Activated T-cell treated with anti-CD3 and anti-CD28 coated beads, Interleukin-2, amount 50 U/mL, for 24 hours (primary cell): ENCODE measurements around the gene ARHGEF7.
A peak's percentile ranks its signal among the peaks of the same experiment; 100 is the strongest.
"Not testable (repeated sequence)": the region's sequence is repeated elsewhere in the genome, so short reads cannot be mapped to it uniquely, and the experiment has no call there.

Source experiments
- DNase-seq: peaks from one replicate; pipeline ENCODE4 v3.0.0-alpha.2; 2020
- H3K27ac Mint-ChIP-seq: 2 replicates; pipeline ENCODE4 v1.8.0; 2020; ENCODE audit warnings: mild to moderate bottlenecking, mixed read lengths
- H3K27me3 Mint-ChIP-seq: 2 replicates; pipeline ENCODE4 v1.8.0; 2020; ENCODE audit warnings: mixed read lengths
- H3K36me3 Mint-ChIP-seq: 2 replicates; pipeline ENCODE4 v1.8.0; 2020; ENCODE audit warnings: low read depth, mixed read lengths
- H3K4me1 Mint-ChIP-seq: 2 replicates; pipeline ENCODE4 v1.8.0; 2020; ENCODE audit warnings: low read depth, mixed read lengths
- H3K4me3 Mint-ChIP-seq: 2 replicates; pipeline ENCODE4 v1.8.0; 2020; ENCODE audit warnings: mild to moderate bottlenecking, moderate library complexity, mixed read lengths
- H3K9me3 Mint-ChIP-seq: 2 replicates; pipeline ENCODE4 v1.8.0; 2020; ENCODE audit warnings: mixed read lengths

The ARHGEF7 gene

DNA sequence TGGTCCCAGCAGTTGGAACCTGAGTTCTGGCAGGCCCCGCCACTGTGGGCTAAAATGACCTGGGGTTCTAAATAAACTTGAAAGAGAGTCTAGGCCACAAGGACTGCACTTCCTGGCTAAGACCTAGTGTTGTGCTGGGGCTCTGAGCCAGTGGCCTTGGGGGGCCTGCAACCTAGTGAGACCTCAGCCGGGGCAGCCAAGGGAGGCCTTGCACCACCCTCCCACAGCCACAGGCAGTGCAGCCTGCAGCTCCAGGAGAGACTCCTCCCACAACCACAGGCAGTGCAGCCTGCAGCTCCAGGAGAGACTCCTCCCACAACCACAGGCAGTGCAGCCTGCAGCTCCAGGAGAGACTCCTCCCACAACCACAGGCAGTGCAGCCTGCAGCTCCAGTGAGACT, 142.8 kb downstream of the ARHGEF7 start:
- not testable (repeated sequence) for H3K27me3 Mint-ChIP-seq, H3K9me3 Mint-ChIP-seq, H3K27ac Mint-ChIP-seq, DNase-seq, H3K4me1 Mint-ChIP-seq, H3K4me3 Mint-ChIP-seq
- peaks cover 81% of the 10 kb centered on the region for H3K36me3 Mint-ChIP-seq

DNA sequence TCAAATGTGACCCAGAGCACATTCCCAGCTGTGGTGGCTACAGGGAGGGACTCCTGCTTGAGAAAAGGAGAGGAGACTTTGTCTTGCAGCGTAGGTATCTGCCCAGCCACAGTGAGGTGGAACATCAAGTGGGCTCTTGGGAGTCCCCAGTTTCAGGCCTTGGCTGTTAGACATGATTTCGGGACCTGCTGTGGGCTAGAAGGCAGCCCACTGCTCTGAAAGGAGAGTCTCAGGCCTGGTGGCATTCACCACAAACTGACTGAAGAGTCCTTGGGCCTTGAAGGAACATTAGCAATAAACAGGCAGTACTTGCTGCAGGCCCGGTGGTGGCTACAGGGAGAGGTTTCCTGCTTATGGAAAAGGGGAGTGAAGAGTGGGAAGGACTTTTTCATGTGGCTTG, 143.5 kb downstream of the ARHGEF7 start:
- H3K9me3 Mint-ChIP-seq, result no peaks in the 10 kb centered on the region
- no peaks in the 10 kb centered on the region for H3K27me3 Mint-ChIP-seq
- peaks cover 7% of the 10 kb centered on the region for H3K4me1 Mint-ChIP-seq
- no peak for DNase-seq
- H3K4me3 Mint-ChIP-seq, result no peak overlapping the region
- H3K36me3 Mint-ChIP-seq, result peaks cover 80% of the 10 kb centered on the region
- H3K27ac Mint-ChIP-seq, result no peak overlapping the region

DNA sequence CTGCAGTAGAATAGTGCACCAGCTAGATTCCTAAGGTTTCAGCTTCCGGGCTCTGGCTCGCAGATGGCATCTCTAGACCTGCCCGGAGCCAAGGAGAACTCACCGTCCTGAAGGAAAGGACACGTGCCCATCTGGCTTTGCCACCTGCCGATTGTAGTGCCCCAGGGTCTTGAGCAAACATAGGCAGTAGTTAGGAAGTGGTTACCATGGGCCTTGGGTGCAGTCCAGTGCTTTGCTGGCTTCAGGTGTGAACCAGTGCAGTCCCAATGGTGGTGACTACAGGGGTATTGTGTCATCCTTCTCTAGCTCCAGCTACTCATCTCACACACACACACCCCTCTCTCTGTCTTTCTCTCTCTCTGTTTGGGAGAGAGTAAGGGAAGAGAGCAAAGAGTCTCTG, 143.9 kb downstream of the ARHGEF7 start:
- Mint-ChIP-seq H3K9me3 (no peaks in the 10 kb centered on the region), H3K4me1 (peaks cover 7% of the 10 kb centered on the region), H3K36me3 (peaks cover 79% of the 10 kb centered on the region), H3K4me3 (no peak overlapping the region), H3K27me3 (no peaks in the 10 kb centered on the region), H3K27ac (no peak overlapping the region)
- no peak for DNase-seq

DNA sequence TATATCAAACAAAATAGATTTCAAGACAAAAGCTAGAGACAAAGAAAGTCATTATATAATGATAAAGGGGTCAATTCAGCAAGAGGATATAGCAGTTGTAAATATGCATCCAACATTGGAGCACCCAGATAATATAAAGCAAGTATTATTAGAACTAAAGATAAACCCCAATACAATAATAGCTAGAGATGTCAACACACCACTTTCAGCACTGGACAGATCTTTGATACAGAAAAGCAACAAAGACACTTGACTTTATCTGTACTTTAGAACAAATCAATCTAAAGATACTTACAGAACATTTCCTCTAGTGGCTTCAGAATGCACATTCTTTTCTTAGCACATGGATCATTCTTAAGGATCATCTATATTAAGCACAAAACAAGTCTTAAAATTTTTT, 146.2 kb downstream of the ARHGEF7 start:
- no peak for DNase-seq
- H3K27me3 Mint-ChIP-seq, result no peaks in the 10 kb centered on the region
- H3K4me3 Mint-ChIP-seq, result no peak overlapping the region
- H3K9me3 Mint-ChIP-seq, result no peaks in the 10 kb centered on the region
- H3K36me3 Mint-ChIP-seq, result peaks cover 82% of the 10 kb centered on the region
- H3K4me1 Mint-ChIP-seq, result peaks cover 7% of the 10 kb centered on the region
- no peak overlapping the region for H3K27ac Mint-ChIP-seq

DNA sequence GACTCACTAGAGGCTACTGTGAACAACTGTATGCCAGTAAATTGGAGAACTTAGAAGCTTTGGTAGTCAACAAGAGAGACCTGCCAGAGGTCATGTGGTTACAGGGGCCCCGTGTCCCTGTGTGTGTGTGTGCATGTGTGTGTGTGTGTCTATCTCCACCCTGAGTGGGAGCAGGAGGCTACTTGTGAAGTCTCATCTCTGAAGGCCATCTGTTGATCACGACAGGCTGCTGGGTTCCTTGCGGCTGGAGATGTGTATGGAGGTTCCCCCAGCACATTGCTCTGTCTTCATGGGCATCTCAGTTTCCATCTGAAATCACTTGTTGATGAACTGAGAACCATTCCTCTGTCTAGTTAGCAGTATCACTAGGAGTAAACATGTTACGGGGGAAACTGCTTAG, 147.2 kb downstream of the ARHGEF7 start:
- H3K36me3 Mint-ChIP-seq, result peaks cover 82% of the 10 kb centered on the region
- no peak overlapping the region for H3K4me3 Mint-ChIP-seq
- no peak for DNase-seq
- H3K9me3 Mint-ChIP-seq, result no peaks in the 10 kb centered on the region
- no peaks in the 10 kb centered on the region for H3K27me3 Mint-ChIP-seq
- peak overlapping the region; percentile 41 for H3K27ac Mint-ChIP-seq
- H3K4me1 Mint-ChIP-seq, result peaks cover 7% of the 10 kb centered on the region

DNA sequence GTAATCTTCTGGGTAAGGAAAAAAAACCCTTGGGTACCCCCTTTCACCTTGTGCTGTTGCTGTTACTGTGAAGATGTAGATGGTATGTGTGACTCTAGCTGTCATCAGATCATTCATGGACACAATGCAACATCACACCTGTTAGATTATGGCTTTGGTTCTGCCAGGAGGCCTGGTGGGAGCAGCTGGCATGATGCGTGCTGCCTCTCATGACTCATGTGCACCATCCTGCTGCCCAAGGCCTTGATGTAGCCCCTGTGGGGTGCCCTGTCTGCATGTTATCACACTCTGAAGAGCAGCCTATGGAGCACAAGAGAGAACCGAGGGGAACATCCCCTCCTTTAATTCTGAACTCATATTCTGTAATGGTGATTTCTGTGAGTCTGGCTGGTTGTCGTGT, 147.6 kb downstream of the ARHGEF7 start:
- peak overlapping the region; percentile 27 for H3K27ac Mint-ChIP-seq
- no peaks in the 10 kb centered on the region for H3K27me3 Mint-ChIP-seq
- H3K36me3 Mint-ChIP-seq, result peaks cover 83% of the 10 kb centered on the region
- H3K4me1 Mint-ChIP-seq, result peaks cover 7% of the 10 kb centered on the region
- no peaks in the 10 kb centered on the region for H3K9me3 Mint-ChIP-seq
- no peak for DNase-seq
- H3K4me3 Mint-ChIP-seq, result no peak overlapping the region

DNA sequence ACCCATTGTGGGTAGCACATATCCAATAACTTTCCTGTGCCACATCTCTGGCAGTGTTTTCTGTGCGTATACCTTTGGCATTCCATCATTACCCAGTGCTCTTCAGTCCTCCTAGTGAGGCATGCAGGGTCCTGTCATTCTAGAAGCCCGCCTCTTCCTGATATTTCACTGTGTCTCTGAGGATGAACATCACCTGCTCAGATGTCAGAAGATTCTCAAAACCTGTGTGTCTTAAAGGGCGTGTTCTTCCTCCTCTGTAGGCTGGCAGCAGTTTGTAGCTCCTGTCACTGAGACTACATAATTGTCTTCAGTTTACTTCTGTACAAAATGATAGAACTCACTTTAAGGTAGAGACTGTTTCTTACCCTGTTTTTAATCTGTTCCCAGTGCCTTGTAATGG, 148.5 kb downstream of the ARHGEF7 start:
- no peak for DNase-seq
- no peaks in the 10 kb centered on the region for H3K27me3 Mint-ChIP-seq
- H3K27ac Mint-ChIP-seq, result peak overlapping the region; percentile 4
- peaks cover 81% of the 10 kb centered on the region for H3K36me3 Mint-ChIP-seq
- H3K4me3 Mint-ChIP-seq, result no peak overlapping the region
- H3K4me1 Mint-ChIP-seq, result peaks cover 7% of the 10 kb centered on the region
- H3K9me3 Mint-ChIP-seq, result no peaks in the 10 kb centered on the region

DNA sequence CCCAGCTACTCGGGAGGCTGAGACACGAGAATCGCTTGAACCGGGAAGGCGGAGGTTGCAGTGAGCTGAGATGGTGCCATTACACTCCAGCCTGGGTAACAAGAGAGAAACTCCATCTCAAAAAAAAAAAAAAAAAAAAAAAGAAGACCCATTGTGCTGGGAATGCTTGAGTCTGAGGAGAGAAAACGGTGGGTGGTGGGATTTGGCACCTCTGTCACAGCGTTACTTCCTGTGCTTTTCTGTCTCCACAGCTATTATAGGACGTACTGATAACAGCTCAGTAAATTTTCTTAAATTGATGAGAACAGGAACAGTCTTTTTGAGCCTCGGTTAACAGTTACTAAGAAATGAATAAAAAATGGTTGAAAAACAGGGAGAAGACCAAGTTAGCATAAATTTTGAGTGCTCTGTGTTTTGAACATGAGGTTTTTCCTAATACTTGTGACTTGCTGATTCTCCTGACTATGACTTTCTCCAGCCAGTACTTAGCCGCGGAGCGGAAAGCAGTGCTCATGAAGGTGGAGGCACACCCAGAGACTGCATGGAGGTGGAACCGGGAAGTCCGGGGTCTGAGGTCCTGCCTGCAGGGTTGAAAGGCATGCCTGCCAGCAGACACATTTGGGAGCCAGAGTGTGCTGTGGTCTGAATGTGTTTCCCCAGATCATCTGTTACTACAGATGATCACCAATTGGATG, 150.0 kb downstream of the ARHGEF7 start:
- no peaks in the 10 kb centered on the region for H3K27me3 Mint-ChIP-seq
- H3K4me1 Mint-ChIP-seq, result peaks cover 7% of the 10 kb centered on the region
- H3K27ac Mint-ChIP-seq, result peak overlapping the region; percentile 29
- peaks cover 81% of the 10 kb centered on the region for H3K36me3 Mint-ChIP-seq
- DNase-seq, result no peak
- H3K9me3 Mint-ChIP-seq, result no peaks in the 10 kb centered on the region
- H3K4me3 Mint-ChIP-seq, result no peak overlapping the region

DNA sequence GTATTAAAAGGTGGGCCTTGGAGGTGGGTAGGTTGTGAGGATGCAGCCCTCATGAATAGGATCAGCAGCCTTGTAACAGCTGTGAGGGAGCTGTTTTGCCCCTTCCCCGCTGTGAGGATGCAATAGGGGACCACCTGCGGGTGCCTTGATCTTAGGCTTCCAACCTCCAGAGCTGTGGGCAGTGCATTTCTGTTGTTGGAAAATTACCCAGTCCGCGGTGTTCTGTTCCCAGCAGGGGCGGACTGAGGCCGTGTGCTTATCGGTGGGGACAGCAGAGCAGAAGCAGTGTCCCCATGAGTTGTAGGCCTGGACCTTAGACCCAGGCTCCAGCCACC, 150.6 kb downstream of the ARHGEF7 start:
- no peak for DNase-seq
- H3K4me3 Mint-ChIP-seq, result no peak overlapping the region
- H3K36me3 Mint-ChIP-seq, result peaks cover 83% of the 10 kb centered on the region

DNA sequence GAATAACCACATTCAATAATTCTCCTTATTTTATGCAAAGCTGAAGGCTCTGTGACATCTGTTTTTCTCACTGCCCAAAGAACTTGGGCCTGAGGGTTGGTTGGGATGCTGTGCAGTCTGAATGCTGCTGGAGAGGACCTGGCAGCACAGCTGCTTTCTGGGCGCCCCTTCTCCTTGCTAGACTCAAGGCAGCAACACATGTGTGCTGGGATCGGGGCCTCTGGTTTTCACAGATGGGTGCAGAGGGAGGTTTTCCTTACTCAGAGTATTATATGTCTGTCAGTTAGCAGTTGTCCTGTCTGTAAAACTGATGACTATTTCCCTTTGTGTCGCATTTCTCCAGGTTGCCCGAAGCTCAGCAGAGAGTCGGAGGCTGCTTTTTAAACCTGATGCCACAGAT, 152.1 kb downstream of the ARHGEF7 start:
- Mint-ChIP-seq H3K27me3 (no peaks in the 10 kb centered on the region), H3K36me3 (peaks cover 89% of the 10 kb centered on the region), H3K4me1 (peaks cover 4% of the 10 kb centered on the region), H3K4me3 (no peak overlapping the region), H3K27ac (peak overlapping the region; percentile 77), H3K9me3 (no peaks in the 10 kb centered on the region)
- no peak for DNase-seq

More for the DNA sequence above, 150.6 kb downstream of the ARHGEF7 start:
- no peaks in the 10 kb centered on the region for H3K27me3 Mint-ChIP-seq
- H3K9me3 Mint-ChIP-seq, result no peaks in the 10 kb centered on the region
- H3K4me1 Mint-ChIP-seq, result peaks cover 7% of the 10 kb centered on the region
- H3K27ac Mint-ChIP-seq, result peak overlapping the region; percentile 29

DNA sequence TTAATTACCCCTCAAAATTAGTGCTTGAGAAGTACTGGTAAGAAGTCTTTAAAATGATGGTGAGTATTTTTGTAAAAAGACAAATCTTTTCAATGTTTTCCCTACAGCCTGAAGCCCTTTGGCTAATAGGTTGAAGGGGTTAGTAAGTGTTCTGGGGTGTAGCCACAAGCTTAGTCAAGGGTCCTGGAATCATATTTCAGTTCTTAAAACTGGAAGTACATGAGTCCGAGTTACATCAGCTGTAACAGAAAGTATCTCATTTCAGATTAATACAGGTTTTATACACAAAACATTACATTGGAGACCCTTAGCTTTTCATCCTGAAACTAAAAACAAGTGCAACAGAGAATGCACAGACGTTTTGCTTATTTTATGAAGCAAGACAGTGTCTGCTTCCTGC, 152.7 kb downstream of the ARHGEF7 start:
- no peak overlapping the region for H3K27ac Mint-ChIP-seq
- peaks cover 91% of the 10 kb centered on the region for H3K36me3 Mint-ChIP-seq
- no peak for DNase-seq
- H3K27me3 Mint-ChIP-seq, result no peaks in the 10 kb centered on the region
- no peaks in the 10 kb centered on the region for H3K9me3 Mint-ChIP-seq
- H3K4me3 Mint-ChIP-seq, result no peak overlapping the region
- peaks cover 2% of the 10 kb centered on the region for H3K4me1 Mint-ChIP-seq

DNA sequence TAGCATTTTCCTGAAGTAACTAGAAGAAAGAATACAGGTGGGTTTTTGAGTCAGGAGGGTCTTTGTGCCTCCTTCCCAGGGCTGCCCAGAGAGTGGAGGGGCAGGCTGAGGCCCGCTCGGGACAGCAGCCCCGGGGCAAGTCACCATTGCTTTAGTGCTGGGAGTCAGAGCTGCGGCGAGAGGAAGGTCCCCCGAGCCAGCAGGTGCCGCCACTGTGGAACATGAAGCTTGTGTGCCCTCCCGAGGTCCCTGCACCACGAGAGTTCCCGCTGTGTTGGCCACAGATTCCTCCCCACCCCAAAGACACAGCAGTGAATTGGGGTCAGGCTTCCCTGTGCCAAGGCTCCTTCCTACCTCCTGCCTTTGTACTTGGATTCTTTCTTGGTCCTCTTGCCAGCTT, 154.4 kb downstream of the ARHGEF7 start:
- H3K9me3 Mint-ChIP-seq, result no peaks in the 10 kb centered on the region
- H3K4me1 Mint-ChIP-seq, result peaks cover 2% of the 10 kb centered on the region
- H3K4me3 Mint-ChIP-seq, result no peak overlapping the region
- H3K27me3 Mint-ChIP-seq, result no peaks in the 10 kb centered on the region
- no peak for DNase-seq
- no peak overlapping the region for H3K27ac Mint-ChIP-seq
- peaks cover 95% of the 10 kb centered on the region for H3K36me3 Mint-ChIP-seq

DNA sequence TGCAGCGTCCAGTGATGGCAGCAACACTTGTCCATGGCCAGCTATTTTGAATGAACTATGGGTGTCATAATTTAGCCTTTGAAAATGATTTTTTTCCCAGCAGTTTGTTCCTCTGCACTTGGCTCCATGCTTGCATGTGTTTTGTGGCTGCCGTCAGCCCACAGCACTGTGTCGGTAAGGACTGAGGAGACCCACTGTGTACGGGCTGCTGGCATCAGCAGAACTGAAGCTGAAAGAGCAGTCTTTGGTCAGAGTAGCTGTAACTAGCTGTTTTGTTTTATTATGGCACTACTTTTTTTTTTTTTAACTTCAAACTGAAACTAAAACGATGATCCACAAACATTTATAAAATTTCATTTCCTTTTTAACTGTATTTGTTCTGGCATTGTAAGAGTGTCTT, 155.0 kb downstream of the ARHGEF7 start:
- H3K27me3 Mint-ChIP-seq, result no peaks in the 10 kb centered on the region
- no peak overlapping the region for H3K4me3 Mint-ChIP-seq
- no peaks in the 10 kb centered on the region for H3K9me3 Mint-ChIP-seq
- DNase-seq, result no peak
- peaks cover 95% of the 10 kb centered on the region for H3K36me3 Mint-ChIP-seq
- H3K4me1 Mint-ChIP-seq, result peaks cover 4% of the 10 kb centered on the region
- H3K27ac Mint-ChIP-seq, result peak overlapping the region; percentile 54

DNA sequence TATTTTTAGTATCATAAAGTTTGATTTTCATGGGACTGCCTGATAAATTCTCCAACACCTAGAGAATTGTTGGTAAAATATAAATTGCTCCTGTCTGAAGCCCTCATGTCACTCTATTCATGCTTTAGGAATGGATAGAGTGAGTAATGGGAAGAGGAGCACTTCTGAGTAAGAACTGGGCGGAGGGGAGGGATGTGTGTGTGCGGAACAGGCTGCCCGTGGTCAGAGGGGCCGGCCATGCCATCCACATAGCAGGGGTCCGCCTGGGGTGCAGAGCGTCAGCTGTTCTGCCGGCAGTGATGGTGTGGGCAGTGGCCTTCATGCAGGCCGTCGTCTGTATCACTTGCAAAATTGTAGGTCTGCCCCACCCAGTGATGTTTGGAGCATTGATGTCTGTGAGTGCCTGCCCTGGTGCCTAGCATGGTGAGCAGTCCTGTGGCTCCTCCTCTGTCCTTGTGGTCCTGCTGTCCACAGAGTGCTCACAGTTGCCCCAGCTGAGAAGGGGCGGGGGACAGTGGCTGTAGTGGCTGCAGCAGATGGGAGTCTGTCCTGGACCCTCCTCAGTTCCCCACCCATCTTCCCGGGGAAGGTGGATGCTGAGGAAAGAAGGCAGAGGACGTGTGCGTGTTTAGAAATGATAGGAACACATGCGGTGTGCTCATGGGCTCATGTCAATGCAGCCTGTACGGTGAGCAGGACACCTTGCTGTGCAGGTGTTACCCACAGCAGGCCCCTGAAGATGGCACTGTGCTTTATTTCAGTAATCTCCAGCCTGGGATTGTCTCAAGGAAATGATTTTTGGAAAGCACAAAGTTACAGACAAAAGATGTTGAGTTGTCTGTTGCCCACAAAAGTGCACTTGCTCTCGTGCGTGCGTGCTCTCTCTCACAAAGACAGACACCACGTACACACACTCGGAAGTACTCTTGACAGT, 155.9 kb downstream of the ARHGEF7 start:
- Mint-ChIP-seq H3K27me3 (no peaks in the 10 kb centered on the region), H3K9me3 (no peaks in the 10 kb centered on the region), H3K36me3 (peaks cover 96% of the 10 kb centered on the region), H3K4me3 (no peak overlapping the region), H3K27ac (no peak overlapping the region), H3K4me1 (peaks cover 13% of the 10 kb centered on the region)
- no peak for DNase-seq

DNA sequence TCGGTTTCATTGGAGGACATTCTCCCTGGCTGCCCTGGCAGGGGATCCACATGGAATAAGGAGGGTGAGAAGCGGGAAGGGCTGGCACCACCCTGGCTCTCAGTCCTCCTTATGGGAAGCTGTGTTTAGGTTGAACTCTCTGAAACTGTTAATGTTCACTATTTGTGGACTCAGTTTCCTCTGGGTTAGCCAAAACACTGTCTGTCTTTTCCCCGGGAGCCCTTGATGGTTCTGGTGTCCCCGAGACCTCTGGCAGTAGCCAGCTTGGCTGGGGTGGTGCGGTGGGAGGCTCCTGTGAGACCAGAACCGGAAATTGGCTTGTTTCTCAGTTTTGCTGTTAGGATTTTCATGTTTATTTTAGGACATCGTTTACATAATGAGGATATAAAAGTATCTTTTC, 157.0 kb downstream of the ARHGEF7 start:
- H3K4me3 Mint-ChIP-seq, result no peak overlapping the region
- no peaks in the 10 kb centered on the region for H3K9me3 Mint-ChIP-seq
- peak overlapping the region; percentile 0 for H3K27ac Mint-ChIP-seq
- peaks cover 21% of the 10 kb centered on the region for H3K4me1 Mint-ChIP-seq
- no peaks in the 10 kb centered on the region for H3K27me3 Mint-ChIP-seq
- DNase-seq, result no peak
- peaks cover 95% of the 10 kb centered on the region for H3K36me3 Mint-ChIP-seq
